ENCODE data around the gene LBHD1.

GRCh38 chr11:62615521-62615920, 56.5 kb downstream of the LBHD1 start:
- TF ChIP-seq CTCF (IDR thresholded peaks at IDR 0.05) (no peak), POLR2A (IDR thresholded peaks at IDR 0.05) (no peak)
